PC-9 (cell line): ENCODE measurements around the gene FUT3. TPM values are rescaled to one million over a fixed set of nuclear protein-coding genes. Genes with fewer than 3 reads are reported as not detected.

ENCODE experiments used
- BruUV-seq: library from RNA; stranded (reverse); fragments of 400-500 nt; replicated peaks from 2 replicates; lab custom pipeline; 2021; lab: Mats Ljungman, UMichigan
- CTCF ChIA-PET: fragments of 300-600 bp; sonication (Branson Sonifier 250); formaldehyde crosslinking; loops from one replicate; lab custom pipeline; 2022; ENCODE audit warnings: antibody characterized with exemption; lab: Charles Lee
- POLR2A ChIA-PET: fragments of 300-600 bp; sonication (Branson Sonifier 250); formaldehyde crosslinking; loops from one replicate; lab custom pipeline; 2022; ENCODE audit warnings: antibody characterized with exemption; ENCODE audit not compliant: unreplicated experiment; lab: Charles Lee
- DNase-seq, 2 experiments: peaks; one replicate each; pipeline versions ENCODE4 v3.0.0 to v3.0.0-alpha.2; 2015 to 2022; ENCODE audit warnings: mixed read lengths in 1 of 2
- H2AFZ ChIP-seq: fragments of 200-600 bp; sonication (generic); 2 replicates; pipeline ENCODE4 v1.8.1; 2017; ENCODE audit warnings: antibody characterized with exemption
- H3F3A ChIP-seq: fragments of 200-600 bp; sonication (generic); 2 replicates; pipeline ENCODE4 v1.8.1; 2017; ENCODE audit warnings: antibody characterized with exemption, mild to moderate bottlenecking, low read depth; ENCODE audit not compliant: insufficient read depth
- H3K27ac ChIP-seq: fragments of 200-600 bp; sonication (generic); 2 replicates; pipeline ENCODE4 v1.6.1; 2016; ENCODE audit warnings: mixed run types
- H3K27me3 ChIP-seq: fragments of 200-600 bp; sonication (generic); 2 replicates; pipeline ENCODE4 v1.6.1; 2016; ENCODE audit warnings: low read depth, mixed run types; ENCODE audit not compliant: insufficient read depth
- H3K36me3 ChIP-seq: fragments of 200-600 bp; sonication (generic); 2 replicates; pipeline ENCODE4 v1.6.1; 2016; ENCODE audit warnings: low read depth, mixed run types
- H3K4me1 ChIP-seq: fragments of 200-600 bp; sonication (generic); replicated peaks from 2 replicates; pipeline ENCODE4 v1.6.1; 2016; ENCODE audit warnings: mixed run types; ENCODE audit not compliant: insufficient read depth
- H3K4me2 ChIP-seq: fragments of 200-600 bp; sonication (generic); 2 replicates; pipeline ENCODE4 v1.6.1; 2017; ENCODE audit warnings: mixed run types
- H3K4me3 ChIP-seq: fragments of 200-600 bp; sonication (generic); 2 replicates; pipeline ENCODE4 v1.6.1; 2016; ENCODE audit warnings: mixed run types
- H3K79me2 ChIP-seq: fragments of 200-600 bp; sonication (generic); 2 replicates; pipeline ENCODE4 v1.6.1; 2017; ENCODE audit warnings: low read depth, mixed run types
- H3K9me2 ChIP-seq: fragments of 200-600 bp; sonication (generic); 2 replicates; pipeline ENCODE4 v1.8.1; 2017; ENCODE audit warnings: mild to moderate bottlenecking; ENCODE audit not compliant: insufficient read depth
- H3K9me3 ChIP-seq: fragments of 200-600 bp; sonication (generic); 2 replicates; pipeline ENCODE4 v1.8.1; 2016; ENCODE audit warnings: low read depth; ENCODE audit not compliant: insufficient read depth
- H4K20me1 ChIP-seq: fragments of 200-600 bp; sonication (generic); 2 replicates; pipeline ENCODE4 v1.8.1; 2017; ENCODE audit not compliant: insufficient read depth
- CTCF ChIP-seq: fragments of 200-600 bp; sonication (generic); conservative IDR thresholded peaks from 2 replicates; pipeline ENCODE4 v1.6.1; 2017; ENCODE audit warnings: mixed run types, antibody characterized with exemption, mild to moderate bottlenecking, moderate library complexity
- EZH2 ChIP-seq: fragments of 200-600 bp; sonication (generic); IDR thresholded peaks from 2 replicates; pipeline ENCODE4 v1.8.0; 2017; ENCODE audit warnings: antibody characterized with exemption, low read depth
- intact Hi-C: fragments of 100-400 bp; cut with micrococcal nuclease; formaldehyde crosslinking; loops from one replicate; pipeline ENCODE4 v1.10.0; 2022; ENCODE audit not compliant: unreplicated experiment
- total RNA-seq: library from RNA; stranded (reverse); gene quantifications from 2 replicates; pipeline ENCODE4 v1.2.3, GENCODE V29; 2021

Gene FUT3
- total RNA-seq, 1 experiment from 2014 or later, result 28.5 TPM

GRCh38 chr19:5832527-5833216, 18.6 kb downstream of the FUT3 start:
- no TSS peak for BruUV-seq

GRCh38 chr19:5832061-5832460, 19.2 kb downstream of the FUT3 start:
- no peak for TF ChIP-seq EZH2
- Histone ChIP-seq H3K9me3 (no peaks in the 10 kb centered on the region), H2AFZ (no peak overlapping the region), H3K36me3 (no peaks in the 10 kb centered on the region), H3K4me1 (0 out of 2 replicates have a peak, but pooled peaks cover under 1% of the 10 kb centered on the region), H3K9me2 (no peaks in the 10 kb centered on the region), H3K79me2 (no peaks in the 10 kb centered on the region), H3K27ac (no peak overlapping the region), H3K4me2 (no peak overlapping the region), H3K27me3 (no peaks in the 10 kb centered on the region), H3K4me3 (no peak overlapping the region), H4K20me1 (no peaks in the 10 kb centered on the region), H3F3A (peaks cover 9% of the 10 kb centered on the region; the same call in 1 of the 2 replicates)
- intact Hi-C loops, result no loop called here
- no peak for DNase-seq
- POLR2A ChIA-PET, result no interaction called here
- BruUV-seq, result no TSS peak
- CTCF ChIA-PET, result no interaction called here

More at GRCh38 chr19:5832527-5833216, 18.6 kb downstream of the FUT3 start:
- H3K27ac ChIP-seq, result no peak overlapping the region
- H3K9me3 ChIP-seq, result no peaks in the 10 kb centered on the region
- H3K9me2 ChIP-seq, result no peaks in the 10 kb centered on the region
- TF ChIP-seq EZH2 (no peak), CTCF (no peak)
- no peaks in the 10 kb centered on the region for H3K36me3 ChIP-seq
- no peak for DNase-seq
- POLR2A ChIA-PET, result interaction anchor here (0.7 kb wide), 1 partner anchor 112 kb away, joined by 6 read pairs; no protein-coding TSS in a partner anchor
- H4K20me1 ChIP-seq, result no peaks in the 10 kb centered on the region
- CTCF ChIA-PET, result no interaction called here
- H3K4me3 ChIP-seq, result no peak overlapping the region
- H2AFZ ChIP-seq, result no peak overlapping the region
- H3F3A ChIP-seq, result peaks cover 7% of the 10 kb centered on the region; the same call in 1 of the 2 replicates
- no peaks in the 10 kb centered on the region for H3K79me2 ChIP-seq
- H3K4me2 ChIP-seq, result no peak overlapping the region
- intact Hi-C loops, result no loop called here
- no peaks in the 10 kb centered on the region for H3K27me3 ChIP-seq
- H3K4me1 ChIP-seq, result no peaks in the 10 kb centered on the region

GRCh38 chr19:5831159-5831558, 20.1 kb downstream of the FUT3 start:
- H3K27ac ChIP-seq, result no peak overlapping the region
- 0 out of 2 replicates have a peak, but pooled peaks cover 8% of the 10 kb centered on the region for H3K4me1 ChIP-seq
- no peak overlapping the region for H2AFZ ChIP-seq
- no TSS peak for BruUV-seq
- no peak for DNase-seq
- ChIA-PET POLR2A (no interaction called here), CTCF (interaction anchor here (0.7 kb wide), 1 partner anchor 43 kb away, joined by 9 read pairs; no protein-coding TSS in a partner anchor)
- peaks cover 15% of the 10 kb centered on the region; the same call in 1 of the 2 replicates for H3F3A ChIP-seq
- intact Hi-C loops, result no loop called here
- no peak overlapping the region for H3K4me2 ChIP-seq
- no peaks in the 10 kb centered on the region for H3K9me3 ChIP-seq
- TF ChIP-seq EZH2, result no peak
- no peak for TF ChIP-seq CTCF
- H3K79me2 ChIP-seq, result no peaks in the 10 kb centered on the region
- no peaks in the 10 kb centered on the region for H3K9me2 ChIP-seq
- H4K20me1 ChIP-seq, result no peaks in the 10 kb centered on the region
- H3K4me3 ChIP-seq, result no peak overlapping the region
- no peaks in the 10 kb centered on the region for H3K27me3 ChIP-seq
- H3K36me3 ChIP-seq, result no peaks in the 10 kb centered on the region
